M059J (cell line): ENCODE measurements around the gene CTXN3. TPM values are rescaled to one million over a fixed set of nuclear protein-coding genes. Genes with fewer than 3 reads are reported as not detected.
A peak's percentile ranks its signal among the peaks of the same experiment; 100 is the strongest.

Experiments
- DNase-seq: peaks from one replicate; pipeline ENCODE4 v3.0.0-alpha.2; 2012; ENCODE audit warnings: low read depth
- total RNA-seq: library from RNA; depleted of rRNA; stranded (reverse); fragments of >200 nt; shearing (Covaris generic); gene quantifications from 2 replicates; pipeline ENCODE4 v1.2.3, GENCODE V29; 2014; rRNA removed

CTXN3 gene
- not detected in 2 replicates for total RNA-seq

GRCh38 chr5:127649018-127649439 is at the start of gene CTXN3:
CTXN3 (plus strand) TSS chr5:127649082; CDS start chr5:127657522, 8,440 bp downstream.
- DNase-seq, result no peak

GRCh38 chr5:127599320-127599719 is 49.6 kb upstream of the CTXN3 start:
- DNase-seq, result no peak

- no peak for DNase-seq
These were observed 49.0 kb upstream of the CTXN3 start for GRCh38 chr5:127599847-127600246.

GRCh38 chr5:127601111-127601510 is 47.8 kb upstream of the CTXN3 start:
- no peak for DNase-seq

GRCh38 chr5:127601601-127602000 is 47.3 kb upstream of the CTXN3 start:
- DNase-seq, result no peak

- no peak for DNase-seq
These were observed 46.4 kb upstream of the CTXN3 start for GRCh38 chr5:127602481-127602880.

GRCh38 chr5:127602896-127603844 is 45.7 kb upstream of the CTXN3 start:
- DNase-seq, result no peak

- peak; percentile 9 for DNase-seq
These were observed 40.7 kb upstream of the CTXN3 start for GRCh38 chr5:127608077-127608660.

- no peak for DNase-seq
These were observed 39.9 kb upstream of the CTXN3 start for GRCh38 chr5:127609011-127609410.

GRCh38 chr5:127609957-127610356 is 38.9 kb upstream of the CTXN3 start:
- DNase-seq, result no peak

GRCh38 chr5:127612441-127613141 is 36.3 kb upstream of the CTXN3 start:
- peak; percentile 46 for DNase-seq

- DNase-seq, result peak; percentile 44
These were observed 33.0 kb upstream of the CTXN3 start for GRCh38 chr5:127615916-127616315.

- DNase-seq, result no peak
These were observed 28.9 kb upstream of the CTXN3 start for GRCh38 chr5:127619908-127620479.

GRCh38 chr5:127621601-127622325 is 27.1 kb upstream of the CTXN3 start:
- no peak for DNase-seq

GRCh38 chr5:127634007-127634406 is 14.9 kb upstream of the CTXN3 start:
- DNase-seq, result no peak

GRCh38 chr5:127639828-127640227 is 9.1 kb upstream of the CTXN3 start:
- DNase-seq, result no peak

GRCh38 chr5:127642949-127643348 is 5.9 kb upstream of the CTXN3 start:
- DNase-seq, result no peak

GRCh38 chr5:127643607-127644006 is 5.3 kb upstream of the CTXN3 start:
- DNase-seq, result no peak

- DNase-seq, result no peak
These were observed 3.6 kb upstream of the CTXN3 start for GRCh38 chr5:127645300-127645726.

- DNase-seq, result peak; percentile 18
These were observed 1.4 kb upstream of the CTXN3 start for GRCh38 chr5:127647361-127647958.

- no peak for DNase-seq
These were observed 1.1 kb downstream of the CTXN3 start for GRCh38 chr5:127650022-127650421.
